ENCODE measurements around the gene OARD1. TPM values are rescaled to one million over a fixed set of nuclear protein-coding genes. Genes with fewer than 3 reads are reported as not detected.

OARD1 gene
- total and polyA plus RNA-seq, 3 donors from 2014 or later: 47.6 to 90.8 (median 55.8) TPM

DNA sequence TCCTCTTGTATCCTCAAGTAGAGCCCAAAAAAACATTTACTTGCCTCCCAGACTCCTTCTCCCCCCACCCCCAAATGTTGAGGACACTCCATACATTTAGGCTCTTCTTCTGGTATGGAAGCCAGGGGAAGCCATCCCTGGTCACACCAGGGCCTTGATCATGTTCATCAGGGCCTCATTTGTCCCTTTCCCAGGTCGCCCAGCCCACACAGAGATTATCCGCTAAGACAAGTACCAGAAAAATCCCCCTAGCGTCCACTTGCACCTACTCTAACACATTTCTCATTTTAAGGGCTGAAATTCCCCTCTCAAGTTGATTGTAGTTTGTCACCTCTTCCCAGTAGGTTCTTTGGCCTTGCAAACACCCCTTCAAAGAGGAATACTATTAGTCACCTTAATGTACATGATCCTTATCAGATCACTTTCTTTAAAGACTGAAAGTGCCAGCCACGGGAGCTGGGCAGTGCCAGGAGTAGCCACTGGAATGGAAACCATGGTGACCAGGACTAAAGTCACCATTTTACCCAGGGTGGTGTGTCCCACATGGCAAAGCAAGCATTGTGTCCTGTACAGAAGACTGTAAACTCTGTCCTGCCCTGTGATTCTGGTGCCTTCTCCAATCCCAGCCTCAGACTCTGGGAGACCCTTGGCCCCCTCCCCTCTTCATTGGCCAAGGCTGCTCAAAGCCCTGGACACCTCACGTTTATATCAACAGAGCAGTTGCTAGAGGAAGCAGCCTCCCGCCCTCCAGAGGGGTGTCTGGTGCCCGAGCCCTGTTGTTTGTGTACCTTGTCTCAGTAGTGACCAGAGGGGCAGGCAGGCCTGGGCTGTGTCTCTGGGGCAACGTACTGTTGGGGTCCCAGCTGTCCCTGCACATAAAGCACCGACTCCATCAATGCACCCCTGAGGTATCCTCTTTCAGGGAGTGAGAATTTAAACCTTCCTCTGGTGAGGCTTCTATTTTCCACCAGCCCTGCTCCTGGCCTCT is 24.1 kb downstream of the OARD1 start:
- Histone ChIP-seq H3K36me3 (ENCODE audit: low read depth, missing control alignments) (no peaks in the 10 kb centered on the region), H3K4me1 (no peaks in the 10 kb centered on the region), H3K27me3 (no peaks in the 10 kb centered on the region), H3K4me3 (no peak overlapping the region), H3K9me3 (no peaks in the 10 kb centered on the region), H3K27ac (no peak overlapping the region)
- WGBS, 2 donors: 76 to 89% methylated on average over 6 to 9 of the region's 9 CpGs
- intact Hi-C loops (cut with DNase I; ENCODE audit: low total_unique reads): loop anchor here (5.0 kb wide), 1 partner anchor 1066 kb away; no protein-coding TSS in a partner anchor
- DNase-seq: no peak
- no peak for TF ChIP-seq POLR2A (IDR thresholded peaks at IDR 0.05)
- TF ChIP-seq, protein P1, sequence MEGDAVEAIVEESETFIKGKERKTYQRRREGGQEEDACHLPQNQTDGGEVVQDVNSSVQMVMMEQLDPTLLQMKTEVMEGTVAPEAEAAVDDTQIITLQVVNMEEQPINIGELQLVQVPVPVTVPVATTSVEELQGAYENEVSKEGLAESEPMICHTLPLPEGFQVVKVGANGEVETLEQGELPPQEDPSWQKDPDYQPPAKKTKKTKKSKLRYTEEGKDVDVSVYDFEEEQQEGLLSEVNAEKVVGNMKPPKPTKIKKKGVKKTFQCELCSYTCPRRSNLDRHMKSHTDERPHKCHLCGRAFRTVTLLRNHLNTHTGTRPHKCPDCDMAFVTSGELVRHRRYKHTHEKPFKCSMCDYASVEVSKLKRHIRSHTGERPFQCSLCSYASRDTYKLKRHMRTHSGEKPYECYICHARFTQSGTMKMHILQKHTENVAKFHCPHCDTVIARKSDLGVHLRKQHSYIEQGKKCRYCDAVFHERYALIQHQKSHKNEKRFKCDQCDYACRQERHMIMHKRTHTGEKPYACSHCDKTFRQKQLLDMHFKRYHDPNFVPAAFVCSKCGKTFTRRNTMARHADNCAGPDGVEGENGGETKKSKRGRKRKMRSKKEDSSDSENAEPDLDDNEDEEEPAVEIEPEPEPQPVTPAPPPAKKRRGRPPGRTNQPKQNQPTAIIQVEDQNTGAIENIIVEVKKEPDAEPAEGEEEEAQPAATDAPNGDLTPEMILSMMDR (IDR thresholded peaks at IDR 0.05): no peak

DNA sequence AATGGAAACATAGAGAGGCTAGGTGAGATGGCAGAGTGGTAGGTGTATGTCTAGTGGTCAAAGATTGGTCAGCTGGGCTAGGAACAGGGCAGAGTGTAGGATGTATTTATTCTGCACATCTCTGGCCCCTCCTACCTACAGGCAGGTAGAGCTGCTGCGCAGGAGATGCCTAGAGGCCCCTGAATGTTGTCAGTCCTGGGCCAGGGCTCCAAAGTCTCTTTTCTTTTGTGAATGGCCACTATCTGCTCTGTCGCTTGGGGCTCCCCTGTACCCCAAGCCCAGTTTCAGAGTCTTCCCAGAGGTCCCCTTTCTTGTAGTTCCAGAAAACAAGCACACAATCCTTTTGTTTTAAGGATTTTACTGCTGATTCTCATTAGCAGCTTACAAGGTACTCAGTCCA is 24.9 kb downstream of the OARD1 start:
- no peaks in the 10 kb centered on the region for H3K27me3 ChIP-seq
- H3K4me3 ChIP-seq: no peak overlapping the region
- intact Hi-C loops (cut with DNase I; ENCODE audit: low total_unique reads): loop anchor here (5.0 kb wide), 1 partner anchor 1065 kb away; no protein-coding TSS in a partner anchor
- TF ChIP-seq, protein P1 (IDR thresholded peaks at IDR 0.05): no peak
- TF ChIP-seq POLR2A (IDR thresholded peaks at IDR 0.05): no peak
- no peaks in the 10 kb centered on the region for H3K36me3 ChIP-seq (ENCODE audit: low read depth, missing control alignments)
- H3K9me3 ChIP-seq: no peaks in the 10 kb centered on the region
- DNase-seq: no peak
- no peaks in the 10 kb centered on the region for H3K4me1 ChIP-seq
- 86 to 98% methylated on average over 2 of the region's 2 CpGs for WGBS, 2 donors
- no peak overlapping the region for H3K27ac ChIP-seq

DNA sequence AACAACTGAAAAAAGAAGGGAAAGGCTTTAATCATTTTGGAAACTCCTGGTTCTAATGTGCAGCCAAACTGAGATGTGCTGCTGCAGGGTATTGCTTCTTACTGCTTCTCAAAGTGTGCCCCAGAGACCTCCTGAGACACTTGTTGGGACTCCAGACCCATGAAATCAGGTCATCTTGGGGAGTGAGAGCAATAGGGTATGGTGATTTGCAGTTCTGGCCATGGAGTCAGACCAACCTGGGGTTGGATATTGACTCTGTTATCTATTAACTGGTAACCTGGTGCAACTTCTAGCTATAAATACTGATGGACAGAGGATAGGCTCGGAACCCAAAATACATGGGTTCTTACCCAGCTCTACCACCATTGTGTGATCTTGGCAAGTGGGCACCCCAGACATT is 26.1 kb downstream of the OARD1 start:
- intact Hi-C loops (cut with DNase I; ENCODE audit: low total_unique reads): loop anchor here (5.0 kb wide), 1 partner anchor 1064 kb away; no protein-coding TSS in a partner anchor
- DNase-seq: no peak
- TF ChIP-seq, protein P1 (IDR thresholded peaks at IDR 0.05): no peak
- no peak for TF ChIP-seq POLR2A (IDR thresholded peaks at IDR 0.05)
- no peak overlapping the region for H3K4me3 ChIP-seq
- no peaks in the 10 kb centered on the region for H3K36me3 ChIP-seq (ENCODE audit: low read depth, missing control alignments)
- no peaks in the 10 kb centered on the region for H3K4me1 ChIP-seq
- 91 to 100% methylated on average over 1 of the region's 1 CpG for WGBS, 2 donors
- H3K27me3 ChIP-seq: no peaks in the 10 kb centered on the region
- no peaks in the 10 kb centered on the region for H3K9me3 ChIP-seq
- H3K27ac ChIP-seq: no peak overlapping the region

DNA sequence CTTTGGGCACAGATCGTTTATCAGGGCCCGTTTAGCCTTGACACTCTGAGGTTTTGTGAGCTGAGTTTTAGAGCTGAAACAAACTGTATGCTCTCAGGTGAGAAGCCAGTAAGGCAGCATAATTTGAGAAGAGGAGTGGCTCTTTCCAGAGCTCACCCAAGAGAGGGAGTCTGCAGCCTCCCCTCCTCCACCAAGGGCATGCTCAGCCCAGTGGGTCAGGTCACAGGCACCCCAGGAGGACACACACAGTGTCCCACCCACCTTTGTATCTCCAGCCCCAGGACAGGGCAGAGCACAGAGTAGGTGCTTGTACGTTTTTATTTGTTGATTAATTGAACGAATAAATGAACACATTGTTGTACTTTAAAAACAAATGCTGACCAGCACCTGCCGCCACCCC is 26.5 kb downstream of the OARD1 start:
- no peaks in the 10 kb centered on the region for H3K36me3 ChIP-seq (ENCODE audit: low read depth, missing control alignments)
- TF ChIP-seq POLR2A (IDR thresholded peaks at IDR 0.05): no peak
- TF ChIP-seq, protein P1 (IDR thresholded peaks at IDR 0.05): no peak
- no peaks in the 10 kb centered on the region for H3K4me1 ChIP-seq
- H3K27ac ChIP-seq: no peak overlapping the region
- no peak for DNase-seq
- H3K4me3 ChIP-seq: no peak overlapping the region
- H3K9me3 ChIP-seq: no peaks in the 10 kb centered on the region
- WGBS, 2 donors: 71 to 79% methylated on average over 5 of the region's 5 CpGs
- intact Hi-C loops (cut with DNase I; ENCODE audit: low total_unique reads): loop anchor here (5.0 kb wide), 1 partner anchor 1063 kb away; no protein-coding TSS in a partner anchor
- H3K27me3 ChIP-seq: no peaks in the 10 kb centered on the region
